H1 (cell line): ENCODE data around the gene CCT6A.

Source experiments
- EP300 ChIP-seq, 2 experiments: IDR thresholded peaks; 1 replicate in 1 of 2; 2 replicates in 1 of 2; pipeline ENCODE4 v1.6.1; 2011 to 2012; ENCODE audit warnings: low read depth in 2 of 2, low read length in 2 of 2, mild to moderate bottlenecking in 2 of 2, borderline replicate concordance in 1 of 2, inconsistent platforms in 1 of 2, moderate library complexity in 1 of 2
- HDAC6 ChIP-seq: IDR thresholded peaks from one replicate; pipeline ENCODE4 v1.7.1; 2012; ENCODE audit warnings: low read depth, mild to moderate bottlenecking, inconsistent platforms, low read length, moderate library complexity
- POLR2A ChIP-seq, 2 experiments: IDR thresholded peaks; 1 replicate in 1 of 2; 2 replicates in 1 of 2; pipeline ENCODE4 v1.6.1; 2011; ENCODE audit warnings: low read depth in 2 of 2, low read length in 2 of 2, mild to moderate bottlenecking in 2 of 2; ENCODE audit errors: control extremely low read depth in 1 of 2
- RAD21 ChIP-seq, 2 experiments: IDR thresholded peaks in 1 of 2; conservative IDR thresholded peaks in 1 of 2; 2 replicates each; pipeline ENCODE4 v1.6.1; 2011; ENCODE audit warnings: low read depth in 2 of 2, low read length in 2 of 2, improper control_type of control experiment in 1 of 2, inconsistent platforms in 1 of 2, mild to moderate bottlenecking in 1 of 2, moderate library complexity in 1 of 2
- ZNF274 ChIP-seq: IDR thresholded peaks from 2 replicates; pipeline ENCODE4 v1.7.0; 2012; ENCODE audit warnings: low read length, borderline replicate concordance; ENCODE audit errors: extremely low read depth
- TF ChIP-seq, protein P1 (sequence below), 3 experiments: IDR thresholded peaks; 1 replicate in 2 of 3; 2 replicates in 1 of 3; pipeline versions ENCODE4 v1.5.1 to v1.6.1; 2011; ENCODE audit warnings: low read length in 3 of 3, mild to moderate bottlenecking in 3 of 3, inconsistent platforms in 2 of 3, low read depth in 1 of 3, moderate library complexity in 1 of 3; ENCODE audit not compliant: insufficient read depth in 1 of 3; ENCODE audit errors: control extremely low read depth in 1 of 3
- TF ChIP-seq, protein P2 (sequence below): IDR thresholded peaks from 2 replicates; pipeline ENCODE4 v1.6.1; 2012; ENCODE audit warnings: inconsistent platforms

DNA sequence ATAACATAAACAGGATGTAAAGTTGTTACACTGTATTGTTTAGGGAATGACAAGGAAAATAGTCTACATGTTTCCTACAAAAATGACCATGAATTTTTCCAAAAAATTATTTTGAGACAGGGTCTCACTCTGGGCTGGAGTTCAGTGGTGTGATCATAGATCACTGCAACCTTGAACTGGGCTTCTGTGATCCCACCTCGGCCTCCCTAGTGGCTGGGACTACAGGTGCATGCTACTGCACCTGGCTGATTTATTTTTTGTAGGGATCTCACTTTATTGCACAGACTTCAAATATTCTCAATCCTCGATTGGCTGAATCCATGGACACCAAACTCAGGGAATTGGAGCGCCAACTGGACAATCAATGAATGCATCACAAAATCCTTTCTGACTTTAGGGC, 48.1 kb downstream of the CCT6A start:
- TF ChIP-seq, protein P1, sequence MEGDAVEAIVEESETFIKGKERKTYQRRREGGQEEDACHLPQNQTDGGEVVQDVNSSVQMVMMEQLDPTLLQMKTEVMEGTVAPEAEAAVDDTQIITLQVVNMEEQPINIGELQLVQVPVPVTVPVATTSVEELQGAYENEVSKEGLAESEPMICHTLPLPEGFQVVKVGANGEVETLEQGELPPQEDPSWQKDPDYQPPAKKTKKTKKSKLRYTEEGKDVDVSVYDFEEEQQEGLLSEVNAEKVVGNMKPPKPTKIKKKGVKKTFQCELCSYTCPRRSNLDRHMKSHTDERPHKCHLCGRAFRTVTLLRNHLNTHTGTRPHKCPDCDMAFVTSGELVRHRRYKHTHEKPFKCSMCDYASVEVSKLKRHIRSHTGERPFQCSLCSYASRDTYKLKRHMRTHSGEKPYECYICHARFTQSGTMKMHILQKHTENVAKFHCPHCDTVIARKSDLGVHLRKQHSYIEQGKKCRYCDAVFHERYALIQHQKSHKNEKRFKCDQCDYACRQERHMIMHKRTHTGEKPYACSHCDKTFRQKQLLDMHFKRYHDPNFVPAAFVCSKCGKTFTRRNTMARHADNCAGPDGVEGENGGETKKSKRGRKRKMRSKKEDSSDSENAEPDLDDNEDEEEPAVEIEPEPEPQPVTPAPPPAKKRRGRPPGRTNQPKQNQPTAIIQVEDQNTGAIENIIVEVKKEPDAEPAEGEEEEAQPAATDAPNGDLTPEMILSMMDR (IDR thresholded peaks at IDR 0.05; ENCODE audit: control extremely low read depth in 1 of 3, insufficient read depth in 1 of 3, low read depth in 1 of 3, low read length in 3 of 3): no peak
- no peak for TF ChIP-seq HDAC6
- TF ChIP-seq, protein P2, sequence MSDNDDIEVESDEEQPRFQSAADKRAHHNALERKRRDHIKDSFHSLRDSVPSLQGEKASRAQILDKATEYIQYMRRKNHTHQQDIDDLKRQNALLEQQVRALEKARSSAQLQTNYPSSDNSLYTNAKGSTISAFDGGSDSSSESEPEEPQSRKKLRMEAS: no peak
- TF ChIP-seq POLR2A (IDR thresholded peaks at IDR 0.05; ENCODE audit: control extremely low read depth in 1 of 2, low read depth in 2 of 2, low read length in 2 of 2): no peak
- TF ChIP-seq EP300 (IDR thresholded peaks at IDR 0.05; ENCODE audit: borderline replicate concordance in 1 of 2, low read depth in 2 of 2, low read length in 2 of 2): no peak
- no peak for TF ChIP-seq ZNF274
- no peak for TF ChIP-seq RAD21 (IDR thresholded peaks at IDR 0.05 in 1 of 2, conservative IDR thresholded peaks at IDR 0.05 in 1 of 2; ENCODE audit: low read depth in 2 of 2, low read length in 2 of 2)
